Mucosa of descending colon (tissue), 3 donors: ENCODE data around the gene BRINP1. TPM values are rescaled to one million over a fixed set of nuclear protein-coding genes. Genes with fewer than 3 reads are reported as not detected.

Source experiments
- ATAC-seq: fragments of 200-7000 bp; cut with Tn5 transposase; one replicate; pipeline ENCODE4 v1.9.1; 2020; ENCODE audit warnings: mild to moderate bottlenecking, moderate library complexity
- DNase-seq, 3 donors: peaks; one replicate each; pipeline ENCODE4 v3.0.0-alpha.2; 2020
- H3K36me3 ChIP-seq: fragments of 200-600 bp; one replicate; pipeline ENCODE4 v1.8.0; 2021; ENCODE audit warnings: low read depth, mild to moderate bottlenecking
- H3K4me1 ChIP-seq: fragments of 200-600 bp; one replicate; pipeline ENCODE4 v1.8.0; 2021; ENCODE audit warnings: low read depth, mild to moderate bottlenecking
- H3K4me3 ChIP-seq: fragments of 200-600 bp; one replicate; pipeline ENCODE4 v1.8.0; 2021; ENCODE audit warnings: mild to moderate bottlenecking
- H3K9me3 ChIP-seq: fragments of 200-600 bp; one replicate; pipeline ENCODE4 v1.8.0; 2021; ENCODE audit warnings: mild to moderate bottlenecking
- intact Hi-C, 2 donors: fragments of 100-400 bp; cut with DNase I in 1 of 2; cut with micrococcal nuclease in 1 of 2; formaldehyde crosslinking; loops; one replicate each; pipeline versions ENCODE4 v1.11.0 to v1.11.1; 2022; cut with DNase I, micrococcal nuclease
- total RNA-seq, 3 donors: library from RNA; stranded (reverse); fragmentation: NEBNext Ultra II Directional in 2 of 3; extraction: Animal tissue kit (Norgen Biotek cat#: 25700) in 2 of 3; gene quantifications; one replicate each; pipeline versions ENCODE4 v1.2.1 to v1.2.4, GENCODE V29; 2021 to 2023
- TF ChIP-seq, protein P1 (sequence below): fragments of 200-600 bp; IDR thresholded peaks from one replicate; pipeline ENCODE4 v1.8.0; 2022; ENCODE audit warnings: antibody characterized with exemption, mild to moderate bottlenecking
- donor health status: DM: no; HTN: no; CAD: no; lungs with moderate emphysema.
- donor health status: DM: no; HTN: no; CAD: no.
- donor health status: DM: no; HTN: yes; CAD: no.

The BRINP1 gene
- total RNA-seq, 3 donors from 2014 or later: 0.09 to 0.29 (median 0.25) TPM

DNA sequence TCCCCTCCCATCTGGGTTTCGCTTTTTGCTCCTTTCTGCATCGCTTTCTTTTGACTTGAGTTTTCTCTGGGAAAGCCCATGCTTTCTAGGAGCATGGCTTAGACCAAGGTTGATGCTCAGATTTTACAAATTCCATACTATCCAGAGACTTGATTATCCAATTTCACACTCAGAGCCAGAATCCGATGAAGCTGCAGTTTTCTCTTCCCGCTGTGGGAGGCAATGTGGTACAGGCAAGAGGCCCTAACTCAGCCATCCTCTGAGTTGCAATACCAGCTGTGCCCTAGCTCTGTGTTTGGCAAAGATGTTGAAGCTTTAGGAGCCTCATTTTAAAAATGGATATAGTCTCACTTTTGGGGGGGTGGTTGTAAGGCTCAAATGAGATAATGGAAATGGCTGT lies 85.1 kb downstream of the BRINP1 start:
- no peak for ATAC-seq
- Histone ChIP-seq H3K36me3 (no peaks in the 10 kb centered on the region), H3K4me1 (no peaks in the 10 kb centered on the region), H3K9me3 (no peaks in the 10 kb centered on the region), H3K4me3 (no peak overlapping the region)
- intact Hi-C loops: no loop called here
- no peak for DNase-seq
- TF ChIP-seq, protein P1, sequence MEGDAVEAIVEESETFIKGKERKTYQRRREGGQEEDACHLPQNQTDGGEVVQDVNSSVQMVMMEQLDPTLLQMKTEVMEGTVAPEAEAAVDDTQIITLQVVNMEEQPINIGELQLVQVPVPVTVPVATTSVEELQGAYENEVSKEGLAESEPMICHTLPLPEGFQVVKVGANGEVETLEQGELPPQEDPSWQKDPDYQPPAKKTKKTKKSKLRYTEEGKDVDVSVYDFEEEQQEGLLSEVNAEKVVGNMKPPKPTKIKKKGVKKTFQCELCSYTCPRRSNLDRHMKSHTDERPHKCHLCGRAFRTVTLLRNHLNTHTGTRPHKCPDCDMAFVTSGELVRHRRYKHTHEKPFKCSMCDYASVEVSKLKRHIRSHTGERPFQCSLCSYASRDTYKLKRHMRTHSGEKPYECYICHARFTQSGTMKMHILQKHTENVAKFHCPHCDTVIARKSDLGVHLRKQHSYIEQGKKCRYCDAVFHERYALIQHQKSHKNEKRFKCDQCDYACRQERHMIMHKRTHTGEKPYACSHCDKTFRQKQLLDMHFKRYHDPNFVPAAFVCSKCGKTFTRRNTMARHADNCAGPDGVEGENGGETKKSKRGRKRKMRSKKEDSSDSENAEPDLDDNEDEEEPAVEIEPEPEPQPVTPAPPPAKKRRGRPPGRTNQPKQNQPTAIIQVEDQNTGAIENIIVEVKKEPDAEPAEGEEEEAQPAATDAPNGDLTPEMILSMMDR: no peak

DNA sequence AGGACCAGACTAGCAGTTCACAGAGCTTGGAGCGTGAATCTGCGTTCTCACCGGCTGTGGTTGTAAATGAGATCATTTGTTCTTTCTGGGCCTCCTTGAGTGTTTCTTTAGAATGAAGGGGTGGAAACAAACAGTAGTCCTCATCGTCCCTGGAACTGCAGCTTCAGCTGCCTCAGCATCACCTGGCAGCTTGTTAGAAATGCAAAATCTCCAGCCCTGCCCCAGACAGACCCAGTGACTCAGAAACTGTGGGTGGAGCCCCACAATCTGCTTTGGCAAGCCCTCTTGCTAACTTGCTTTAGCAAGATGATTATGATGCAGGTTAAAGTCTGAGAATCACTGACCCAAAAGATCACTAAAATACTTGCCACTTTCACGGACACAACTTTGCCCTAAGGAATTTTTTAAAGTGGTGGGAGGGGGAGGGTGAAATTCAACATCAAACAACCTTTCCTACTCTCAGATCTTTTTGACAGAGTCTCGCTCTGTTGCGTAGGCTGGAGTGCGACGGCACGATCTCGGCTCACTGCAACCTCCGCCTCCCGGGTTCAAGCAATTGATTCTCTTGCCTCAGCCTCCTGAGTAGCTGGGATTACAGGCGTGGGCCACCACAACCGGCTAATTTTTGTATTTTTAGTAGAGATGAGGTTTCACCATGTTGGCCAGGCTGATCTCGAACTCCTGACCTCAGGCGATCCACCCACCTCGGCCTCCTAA lies 86.0 kb downstream of the BRINP1 start:
- no peaks in the 10 kb centered on the region for H3K9me3 ChIP-seq
- TF ChIP-seq, protein P1: no peak
- H3K4me3 ChIP-seq: no peak overlapping the region
- intact Hi-C loops: no loop called here
- H3K36me3 ChIP-seq: no peaks in the 10 kb centered on the region
- no peak for DNase-seq
- no peaks in the 10 kb centered on the region for H3K4me1 ChIP-seq
- ATAC-seq: no peak

DNA sequence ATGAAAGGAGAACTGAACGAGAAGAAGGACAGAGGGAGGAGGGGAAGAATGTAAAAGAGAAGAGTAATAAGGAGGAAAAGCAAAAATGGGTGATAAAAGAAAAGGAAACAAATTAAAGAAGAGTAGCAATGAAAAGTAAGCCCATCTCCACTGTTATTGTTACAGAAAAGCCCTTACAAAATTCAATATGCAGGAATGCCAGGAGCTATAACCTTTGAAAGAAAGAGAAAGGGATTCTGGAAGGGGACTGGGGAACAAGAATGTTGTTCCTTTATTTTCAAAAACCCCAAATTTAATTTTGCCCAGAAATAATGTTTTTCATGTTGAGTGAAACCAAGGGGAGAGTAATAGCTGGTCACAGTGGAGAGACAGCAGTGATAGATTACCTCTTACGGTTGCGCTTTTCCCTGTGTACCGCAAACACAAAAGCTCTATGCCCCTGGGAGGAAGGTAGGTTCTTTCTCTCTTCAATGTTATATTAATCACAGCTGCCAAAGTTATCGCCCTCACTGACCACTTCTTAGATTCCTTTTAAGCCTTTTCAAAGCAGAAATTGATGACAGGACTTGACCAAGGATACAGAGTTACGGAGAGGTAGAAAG lies 86.7 kb downstream of the BRINP1 start:
- Histone ChIP-seq H3K36me3 (no peaks in the 10 kb centered on the region), H3K9me3 (no peaks in the 10 kb centered on the region), H3K4me3 (no peak overlapping the region), H3K4me1 (no peaks in the 10 kb centered on the region)
- DNase-seq (no peak), ATAC-seq (no peak)
- intact Hi-C loops: no loop called here
- TF ChIP-seq, protein P1: no peak

DNA sequence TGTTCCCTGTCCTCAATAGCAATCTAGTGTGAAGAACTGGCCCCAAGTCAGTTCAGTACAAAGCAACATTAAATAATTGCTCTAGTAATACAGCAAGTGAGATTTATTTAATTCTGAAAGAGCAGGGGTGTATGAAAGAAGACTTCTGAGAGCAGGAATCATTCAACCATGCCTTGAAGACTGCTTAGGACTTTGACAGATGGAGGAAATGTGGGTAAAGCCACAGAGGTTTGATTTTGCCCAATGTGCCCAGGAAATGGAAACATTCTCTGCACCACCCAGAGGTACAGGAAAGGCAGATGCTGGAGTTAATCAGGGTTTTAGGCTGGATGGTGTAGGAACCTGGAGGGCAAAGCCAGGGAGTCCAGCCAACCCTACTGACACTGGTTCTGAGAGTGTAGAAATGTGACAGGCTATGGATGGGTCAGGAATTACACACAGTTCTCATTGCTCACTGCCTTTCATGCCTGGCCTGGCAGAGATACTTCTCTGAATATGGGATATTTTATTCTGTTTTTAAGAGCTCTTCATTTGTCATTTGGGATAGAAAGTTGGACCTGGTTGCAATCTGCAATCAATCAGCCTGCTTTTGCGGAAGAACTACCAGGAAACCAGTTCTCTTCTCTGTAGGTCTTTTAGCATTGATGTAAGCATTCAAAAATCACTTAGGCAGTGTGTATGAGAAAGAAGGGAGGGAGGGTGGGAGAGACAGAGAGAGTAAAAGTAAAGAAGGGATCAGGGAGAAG lies 88.3 kb downstream of the BRINP1 start:
- TF ChIP-seq, protein P1: no peak
- no peak for ATAC-seq
- intact Hi-C loops: no loop called here

DNA sequence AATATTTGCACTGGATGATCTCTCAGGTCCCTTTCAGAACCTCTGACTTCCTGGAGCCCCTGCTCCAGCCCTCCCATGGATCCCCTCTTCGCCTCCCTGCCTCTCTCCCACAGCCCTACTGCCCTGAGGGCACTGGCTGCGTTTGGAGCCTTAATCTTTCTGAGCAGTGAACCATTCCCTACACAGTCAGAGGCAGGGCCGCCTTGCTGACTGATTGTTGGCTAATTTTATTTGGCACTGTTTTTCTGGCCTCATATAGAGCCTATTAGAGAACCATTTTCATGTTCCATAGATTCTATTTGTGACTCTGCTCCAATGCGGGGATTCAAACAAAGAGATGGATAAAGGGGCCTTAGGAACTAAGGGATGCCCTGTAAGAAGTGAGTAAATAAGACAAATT lies 91.1 kb downstream of the BRINP1 start:
- H3K9me3 ChIP-seq: no peaks in the 10 kb centered on the region

More for the DNA sequence above, 88.3 kb downstream of the BRINP1 start:
- H3K9me3 ChIP-seq: no peaks in the 10 kb centered on the region
- no peak for DNase-seq
- no peaks in the 10 kb centered on the region for H3K36me3 ChIP-seq
- H3K4me1 ChIP-seq: no peaks in the 10 kb centered on the region
- H3K4me3 ChIP-seq: no peak overlapping the region

More for the DNA sequence above, 91.1 kb downstream of the BRINP1 start:
- Histone ChIP-seq H3K36me3 (no peaks in the 10 kb centered on the region), H3K4me3 (no peak overlapping the region), H3K4me1 (no peaks in the 10 kb centered on the region)
- intact Hi-C loops: no loop called here
- ATAC-seq (no peak), DNase-seq (no peak)
- TF ChIP-seq, protein P1: no peak
